Endothelial cell (in vitro differentiated cells): Measurements from ENCODE around the gene RIPK4. TPM values are rescaled to one million over a fixed set of nuclear protein-coding genes. Genes with fewer than 3 reads are reported as not detected.

Experiments
- DNase-seq: peaks from one replicate; pipeline ENCODE4 v3.0.0; 2021; ENCODE audit warnings: low spot score
- H3K27ac Mint-ChIP-seq: one replicate; pipeline ENCODE4 v1.8.0; 2021; ENCODE audit warnings: mixed read lengths, inconsistent platforms; ENCODE audit not compliant: unreplicated experiment
- H3K27me3 Mint-ChIP-seq: one replicate; pipeline ENCODE4 v1.8.0; 2021; ENCODE audit warnings: mild to moderate bottlenecking, moderate library complexity, mixed read lengths, inconsistent platforms; ENCODE audit not compliant: unreplicated experiment
- H3K36me3 Mint-ChIP-seq: one replicate; pipeline ENCODE4 v1.8.0; 2021; ENCODE audit warnings: mild to moderate bottlenecking, low read depth, mixed read lengths, inconsistent platforms; ENCODE audit not compliant: unreplicated experiment
- H3K4me1 Mint-ChIP-seq: one replicate; pipeline ENCODE4 v1.8.0; 2021; ENCODE audit warnings: mild to moderate bottlenecking, mixed read lengths, inconsistent platforms; ENCODE audit not compliant: unreplicated experiment
- H3K4me3 Mint-ChIP-seq: one replicate; pipeline ENCODE4 v1.8.0; 2021; ENCODE audit warnings: mild to moderate bottlenecking, mixed read lengths, inconsistent platforms; ENCODE audit not compliant: unreplicated experiment
- H3K9me3 Mint-ChIP-seq: one replicate; pipeline ENCODE4 v1.8.0; 2021; ENCODE audit warnings: mixed read lengths, inconsistent platforms; ENCODE audit not compliant: unreplicated experiment
- total RNA-seq: library from RNA; stranded (reverse); fragmentation: NEBNext Ultra II Directional; extraction: Animal tissue kit (Norgen Biotek cat#: 25700); gene quantifications from one replicate; pipeline ENCODE4 v1.2.1, GENCODE V29; 2021; ENCODE audit not compliant: unreplicated experiment
- TF ChIP-seq, protein P1 (sequence below): fragments of 200-600 bp; sonication (generic); IDR thresholded peaks from one replicate; pipeline ENCODE4 v1.5.0; 2021; ENCODE audit warnings: antibody characterized with exemption; ENCODE audit not compliant: unreplicated experiment

RIPK4 gene
- total RNA-seq, 1 donor from 2014 or later, result 9.6 TPM

DNA sequence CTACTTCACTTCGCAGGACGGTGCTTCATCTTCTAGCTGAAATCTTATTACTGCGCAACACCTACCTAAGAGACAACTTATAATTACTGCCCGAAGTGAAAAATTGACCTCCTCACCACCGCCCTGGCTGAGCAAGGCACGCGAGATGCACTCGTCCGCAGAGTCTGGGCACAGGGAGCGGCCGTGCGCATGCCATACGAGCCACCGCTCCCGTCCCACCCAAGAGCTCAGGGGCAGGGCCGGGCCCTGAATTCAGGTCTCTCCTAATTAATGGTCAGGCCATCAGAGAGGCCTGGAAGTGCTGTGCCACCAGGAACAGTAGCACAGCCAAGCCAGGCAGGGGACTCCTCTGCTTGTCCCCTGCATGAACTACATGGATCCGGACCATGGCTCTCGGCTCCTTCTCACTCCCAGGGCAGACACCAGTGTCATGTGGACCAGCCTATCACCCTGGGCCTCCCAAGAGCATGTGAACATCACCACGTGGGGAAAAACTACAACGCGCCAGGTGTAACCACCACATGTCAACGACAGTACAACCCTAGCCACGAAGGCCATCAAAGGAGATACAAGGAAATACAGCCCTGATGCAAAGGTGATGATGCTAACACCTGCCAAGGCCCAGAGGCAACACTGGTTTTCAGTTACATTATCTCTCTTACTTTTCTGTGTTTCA is 11.5 kb downstream of the RIPK4 start:
- peaks cover 6% of the 10 kb centered on the region for H3K27me3 Mint-ChIP-seq
- H3K4me1 Mint-ChIP-seq, result peaks cover 24% of the 10 kb centered on the region
- TF ChIP-seq, protein P1, sequence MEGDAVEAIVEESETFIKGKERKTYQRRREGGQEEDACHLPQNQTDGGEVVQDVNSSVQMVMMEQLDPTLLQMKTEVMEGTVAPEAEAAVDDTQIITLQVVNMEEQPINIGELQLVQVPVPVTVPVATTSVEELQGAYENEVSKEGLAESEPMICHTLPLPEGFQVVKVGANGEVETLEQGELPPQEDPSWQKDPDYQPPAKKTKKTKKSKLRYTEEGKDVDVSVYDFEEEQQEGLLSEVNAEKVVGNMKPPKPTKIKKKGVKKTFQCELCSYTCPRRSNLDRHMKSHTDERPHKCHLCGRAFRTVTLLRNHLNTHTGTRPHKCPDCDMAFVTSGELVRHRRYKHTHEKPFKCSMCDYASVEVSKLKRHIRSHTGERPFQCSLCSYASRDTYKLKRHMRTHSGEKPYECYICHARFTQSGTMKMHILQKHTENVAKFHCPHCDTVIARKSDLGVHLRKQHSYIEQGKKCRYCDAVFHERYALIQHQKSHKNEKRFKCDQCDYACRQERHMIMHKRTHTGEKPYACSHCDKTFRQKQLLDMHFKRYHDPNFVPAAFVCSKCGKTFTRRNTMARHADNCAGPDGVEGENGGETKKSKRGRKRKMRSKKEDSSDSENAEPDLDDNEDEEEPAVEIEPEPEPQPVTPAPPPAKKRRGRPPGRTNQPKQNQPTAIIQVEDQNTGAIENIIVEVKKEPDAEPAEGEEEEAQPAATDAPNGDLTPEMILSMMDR, result no peak
- DNase-seq, result no peak
- no peak overlapping the region for H3K27ac Mint-ChIP-seq
- H3K36me3 Mint-ChIP-seq, result peaks cover 3% of the 10 kb centered on the region
- peak overlapping the region; percentile 44 for H3K4me3 Mint-ChIP-seq
- no peaks in the 10 kb centered on the region for H3K9me3 Mint-ChIP-seq

DNA sequence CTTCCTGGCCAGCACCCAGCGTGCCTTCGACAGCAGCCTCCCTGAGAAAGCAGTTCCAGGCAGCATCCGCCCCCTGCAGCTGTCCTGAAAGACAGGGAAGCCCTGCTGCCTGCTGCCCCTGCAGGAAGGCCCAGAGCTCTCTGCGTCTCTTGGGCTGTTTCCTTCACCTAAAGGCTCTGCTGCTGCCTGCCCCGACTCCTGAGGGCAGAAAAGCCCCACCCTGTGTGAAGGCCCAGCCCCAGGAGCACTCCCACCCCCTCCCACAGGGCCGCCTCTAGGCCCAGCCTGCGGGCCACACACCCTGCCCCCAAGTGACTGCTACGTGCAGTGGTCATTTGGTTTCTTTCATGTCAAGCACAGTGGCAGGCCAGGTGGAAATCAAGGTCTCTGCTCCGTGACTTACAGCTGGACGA is 12.4 kb downstream of the RIPK4 start:
- peaks cover 15% of the 10 kb centered on the region for H3K4me1 Mint-ChIP-seq
- H3K27ac Mint-ChIP-seq, result no peak overlapping the region
- TF ChIP-seq, protein P1, result no peak
- no peak overlapping the region for H3K4me3 Mint-ChIP-seq
- DNase-seq, result no peak
- no peaks in the 10 kb centered on the region for H3K9me3 Mint-ChIP-seq
- H3K36me3 Mint-ChIP-seq, result peaks cover 3% of the 10 kb centered on the region
- H3K27me3 Mint-ChIP-seq, result peaks cover 3% of the 10 kb centered on the region

DNA sequence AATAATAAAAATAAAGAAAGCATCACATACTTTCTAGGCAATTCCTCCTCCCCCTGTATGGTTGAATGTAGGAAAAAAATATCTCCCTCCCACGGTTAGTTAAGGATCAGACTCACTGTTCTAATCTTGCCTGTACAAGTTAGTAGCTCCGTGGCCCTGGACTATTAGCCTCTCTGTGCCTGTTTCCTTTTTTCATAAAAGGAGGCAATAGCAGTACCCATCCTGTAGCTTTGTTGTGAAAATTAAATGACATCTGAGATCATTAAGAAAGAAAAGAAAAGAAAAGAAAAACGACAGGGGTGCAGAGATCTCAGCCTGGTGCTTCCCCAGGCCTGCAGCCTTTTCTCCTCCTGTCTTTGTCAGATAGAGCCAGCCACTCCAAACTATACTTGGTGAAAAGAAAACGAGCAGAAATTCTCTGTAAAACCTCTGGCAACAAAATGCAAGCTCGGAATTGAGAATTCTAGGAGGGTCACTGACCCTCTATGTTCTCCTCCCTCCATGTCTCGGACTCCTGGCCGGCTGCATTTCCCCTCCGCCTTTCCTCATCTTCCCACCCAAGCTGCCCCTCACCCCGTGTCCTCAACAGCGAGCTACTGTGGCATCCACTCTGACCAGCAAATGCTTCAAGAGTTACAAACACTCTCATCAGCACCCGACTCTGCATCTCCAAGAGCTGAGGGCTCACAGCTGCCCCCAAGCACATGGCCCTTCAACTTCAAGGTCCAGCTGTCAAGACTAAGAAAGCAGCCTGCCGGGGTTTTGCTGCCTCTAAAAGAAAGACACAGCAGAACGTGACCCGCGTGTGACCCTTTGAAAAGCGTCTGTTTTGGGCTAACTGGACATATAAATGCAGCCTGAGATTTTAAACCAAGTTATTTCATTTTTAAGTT is 13.6 kb downstream of the RIPK4 start:
- Mint-ChIP-seq H3K27me3 (peaks cover 3% of the 10 kb centered on the region), H3K27ac (no peak overlapping the region)

DNA sequence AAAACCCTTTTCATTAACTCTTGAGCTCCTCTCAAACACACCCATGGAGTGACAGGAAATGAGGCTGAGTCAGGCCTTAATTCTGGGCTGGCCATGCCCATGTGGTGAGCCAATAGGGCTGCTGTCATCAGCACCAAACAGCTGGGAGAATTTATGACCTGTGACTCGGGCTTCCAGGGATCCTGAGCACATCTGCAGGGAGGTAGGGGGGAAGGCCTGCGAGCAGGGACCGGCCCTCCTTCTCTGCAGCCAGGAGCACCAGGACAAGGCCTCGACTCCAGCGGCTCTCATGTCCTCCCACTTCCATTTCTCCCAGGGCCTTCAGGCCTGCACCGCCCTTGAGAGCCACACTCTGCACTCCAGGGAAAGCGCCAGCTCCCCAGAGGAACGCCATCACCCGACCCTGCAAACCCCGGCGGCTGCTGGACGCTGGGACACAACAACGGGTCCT is 14.6 kb downstream of the RIPK4 start:
- H3K27me3 Mint-ChIP-seq, result peaks cover 5% of the 10 kb centered on the region
- no peak overlapping the region for H3K4me3 Mint-ChIP-seq
- no peak overlapping the region for H3K27ac Mint-ChIP-seq
- TF ChIP-seq, protein P1, result no peak
- no peaks in the 10 kb centered on the region for H3K9me3 Mint-ChIP-seq
- DNase-seq, result no peak
- H3K36me3 Mint-ChIP-seq, result peaks cover 13% of the 10 kb centered on the region
- peaks cover 14% of the 10 kb centered on the region for H3K4me1 Mint-ChIP-seq

More for the DNA sequence above, 13.6 kb downstream of the RIPK4 start:
- H3K4me1 Mint-ChIP-seq, result peaks cover 14% of the 10 kb centered on the region
- H3K36me3 Mint-ChIP-seq, result peaks cover 3% of the 10 kb centered on the region
- no peaks in the 10 kb centered on the region for H3K9me3 Mint-ChIP-seq
- DNase-seq, result no peak
- H3K4me3 Mint-ChIP-seq, result no peak overlapping the region
- TF ChIP-seq, protein P1, result no peak
